ENCODE data around the gene DDAH2.
A peak's percentile ranks its signal among the peaks of the same experiment; 100 is the strongest.

DDAH2 gene

DNA sequence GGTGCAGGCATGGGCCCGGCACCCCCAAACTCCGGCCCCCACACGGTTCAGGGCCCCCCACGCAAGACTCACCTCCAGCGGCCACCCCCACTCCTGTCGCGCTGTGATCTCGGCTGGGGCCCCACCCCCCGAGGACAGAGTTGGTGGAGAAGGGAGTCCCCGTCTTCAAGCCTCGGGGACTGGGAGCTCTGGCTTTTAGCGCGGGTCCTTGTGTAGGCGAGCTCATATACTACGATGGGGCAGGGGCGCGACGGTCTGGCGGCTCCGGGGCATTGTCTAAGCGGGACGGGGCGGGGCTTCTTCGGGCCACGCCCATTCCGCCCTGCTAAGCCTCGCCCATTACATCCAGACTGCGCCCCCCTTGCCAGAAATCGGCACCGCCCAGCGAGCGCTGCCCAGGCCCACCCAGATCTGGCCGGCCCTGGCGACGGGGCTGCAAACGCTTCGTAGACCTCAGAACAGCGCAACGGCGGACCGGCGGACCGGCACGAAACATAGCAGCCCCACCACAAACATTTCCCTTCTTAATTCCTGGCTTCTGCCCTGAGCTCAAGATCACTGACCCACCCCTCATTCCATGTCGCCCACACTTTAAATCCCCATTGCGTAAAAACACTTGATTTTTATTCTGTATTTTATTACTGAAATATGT lies 1.0 kb upstream of the DDAH2 start:
- DNase-seq = peak; percentile 78

DNA sequence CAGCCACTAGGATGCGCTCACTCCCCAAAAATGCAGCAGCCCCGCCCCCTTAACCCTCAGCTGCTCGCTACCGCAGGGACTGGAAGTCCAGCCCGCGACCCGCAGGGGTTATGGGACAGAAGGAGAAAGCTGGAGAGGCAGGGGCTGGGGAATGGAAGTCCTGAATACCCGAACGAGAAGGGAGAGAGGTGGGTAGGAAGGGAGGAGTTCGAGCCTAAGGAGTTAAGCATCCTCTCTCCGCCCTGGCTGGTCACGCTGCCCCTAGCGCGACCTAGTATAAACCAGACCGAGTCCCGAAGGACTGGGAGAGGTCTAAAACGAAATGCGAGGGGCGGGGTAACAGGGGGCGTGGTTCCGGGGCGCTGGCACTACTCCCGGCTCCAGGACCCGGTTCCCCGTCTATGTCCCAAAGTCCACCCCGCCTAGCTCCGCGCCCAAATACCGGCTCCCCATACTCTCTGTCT lies 448 bp upstream of the DDAH2 start:
- peak; percentile 81 for DNase-seq

DNA sequence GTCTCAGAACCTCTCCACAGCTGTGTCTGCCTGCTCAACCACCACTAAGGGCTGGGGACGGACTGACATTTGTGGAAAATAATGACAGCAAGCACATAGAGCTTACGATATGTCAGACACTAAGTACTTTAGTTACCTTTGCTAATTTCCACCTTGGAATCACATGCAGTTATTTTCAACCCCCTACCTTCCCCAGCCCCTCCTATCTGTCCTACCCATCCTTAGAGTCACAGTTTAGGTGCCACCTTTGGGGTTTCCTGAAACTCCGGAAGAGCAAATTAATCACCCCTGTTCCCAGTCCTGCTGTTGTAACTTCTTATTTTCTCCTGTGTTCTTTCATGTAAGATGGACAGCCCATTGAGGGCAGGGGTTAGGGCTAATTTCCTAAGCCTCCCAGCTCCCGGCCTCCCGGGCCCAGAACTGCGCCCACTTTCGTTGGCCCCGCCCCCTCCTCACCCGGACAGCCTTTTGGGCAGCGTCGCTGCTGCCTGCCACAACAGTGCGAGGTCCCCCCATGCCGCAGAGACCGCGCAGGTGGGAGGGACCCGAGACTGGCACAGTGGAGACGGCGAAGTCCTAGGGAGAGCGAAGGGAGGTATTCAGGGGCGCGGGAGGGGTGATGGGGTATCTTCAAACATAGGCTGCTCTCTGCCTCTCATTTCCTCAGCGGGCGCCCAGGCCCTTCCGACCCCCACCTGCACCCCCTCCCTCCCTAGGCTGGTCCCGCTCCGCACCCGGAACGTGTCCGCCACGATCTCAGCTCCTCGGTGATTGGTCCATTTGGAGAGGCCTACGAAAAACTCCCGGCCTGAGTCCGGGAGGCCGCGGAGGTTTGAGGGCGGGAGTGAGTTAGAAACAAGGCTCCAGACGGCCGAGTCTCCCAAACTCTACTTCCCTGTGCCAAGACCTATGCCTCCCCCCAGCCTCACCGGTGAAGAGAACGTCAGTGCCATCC lies 1.1 kb downstream of the DDAH2 start:
- DNase-seq = no peak

DNA sequence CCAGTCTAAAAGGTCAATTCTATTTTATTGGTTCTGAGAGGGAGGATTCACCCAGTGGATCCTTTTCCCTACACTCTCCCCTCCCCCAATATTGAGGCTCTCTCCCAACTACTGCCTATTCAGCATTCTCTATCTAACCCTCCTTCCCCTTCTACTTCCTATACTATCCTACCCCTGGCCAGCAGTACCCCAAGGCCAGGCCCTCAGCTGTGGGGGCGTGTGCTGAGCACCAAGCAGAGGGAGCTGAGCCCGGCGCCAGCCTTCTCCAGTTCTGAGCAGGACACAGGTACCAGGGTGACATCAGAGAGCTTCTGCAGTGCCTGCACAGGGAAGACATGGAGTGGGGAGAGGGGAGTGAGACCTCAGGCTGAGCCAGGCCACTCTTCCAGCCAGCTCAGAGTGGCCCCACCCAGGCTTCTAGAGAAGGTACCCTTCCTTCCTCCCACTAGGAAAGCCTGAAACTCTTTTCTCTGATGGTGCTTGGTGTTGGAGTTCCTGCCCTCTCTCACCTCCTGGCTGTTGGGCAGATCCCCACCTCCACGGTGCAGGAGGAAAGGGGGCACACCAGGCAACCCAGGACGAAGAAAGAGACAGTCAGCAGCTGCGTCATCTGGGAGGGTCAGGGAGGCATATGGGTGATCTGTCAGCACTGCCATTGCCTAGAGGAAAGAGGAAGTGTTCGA lies 1.9 kb downstream of the DDAH2 start:
- DNase-seq = no peak

DNA sequence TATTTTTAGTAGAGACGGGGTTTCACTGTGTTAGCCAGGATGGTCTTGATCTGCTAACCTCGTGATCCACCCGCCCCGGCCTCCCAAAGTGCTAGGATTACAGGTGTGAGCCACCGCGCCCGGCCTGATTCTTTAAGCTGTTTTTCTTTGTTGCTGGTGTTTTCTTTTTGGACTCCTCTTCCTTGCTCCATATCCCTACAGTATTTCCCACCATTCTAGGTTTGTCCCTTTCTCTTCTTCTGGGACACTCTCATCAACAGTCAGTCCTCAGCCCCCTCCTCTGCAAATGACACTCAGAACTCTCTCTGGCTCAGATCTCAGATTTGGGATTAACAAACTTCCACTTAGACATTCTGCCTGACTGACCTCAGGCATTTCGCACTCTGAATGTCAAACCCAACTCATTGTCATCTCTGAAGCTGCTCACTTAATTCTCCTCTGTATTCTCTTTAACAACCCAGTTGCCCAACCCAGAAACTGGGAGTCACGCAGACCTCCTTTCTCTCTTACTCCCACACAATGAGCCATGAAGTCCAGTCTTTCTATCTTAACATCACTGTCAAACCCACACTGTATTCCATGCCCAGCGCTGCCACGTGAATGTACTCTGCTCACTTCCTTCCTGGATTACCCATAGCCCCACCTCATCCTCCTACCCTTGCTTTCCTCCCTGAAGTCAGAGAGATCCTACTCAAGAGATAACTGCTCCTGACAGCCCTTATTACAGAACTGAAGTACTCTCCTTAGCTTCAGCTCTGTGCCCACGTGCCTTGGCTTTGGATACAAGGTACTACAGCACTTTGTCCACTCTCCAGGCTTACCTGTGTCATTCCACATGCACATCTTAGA lies 3.4 kb downstream of the DDAH2 start:
- DNase-seq = no peak

DNA sequence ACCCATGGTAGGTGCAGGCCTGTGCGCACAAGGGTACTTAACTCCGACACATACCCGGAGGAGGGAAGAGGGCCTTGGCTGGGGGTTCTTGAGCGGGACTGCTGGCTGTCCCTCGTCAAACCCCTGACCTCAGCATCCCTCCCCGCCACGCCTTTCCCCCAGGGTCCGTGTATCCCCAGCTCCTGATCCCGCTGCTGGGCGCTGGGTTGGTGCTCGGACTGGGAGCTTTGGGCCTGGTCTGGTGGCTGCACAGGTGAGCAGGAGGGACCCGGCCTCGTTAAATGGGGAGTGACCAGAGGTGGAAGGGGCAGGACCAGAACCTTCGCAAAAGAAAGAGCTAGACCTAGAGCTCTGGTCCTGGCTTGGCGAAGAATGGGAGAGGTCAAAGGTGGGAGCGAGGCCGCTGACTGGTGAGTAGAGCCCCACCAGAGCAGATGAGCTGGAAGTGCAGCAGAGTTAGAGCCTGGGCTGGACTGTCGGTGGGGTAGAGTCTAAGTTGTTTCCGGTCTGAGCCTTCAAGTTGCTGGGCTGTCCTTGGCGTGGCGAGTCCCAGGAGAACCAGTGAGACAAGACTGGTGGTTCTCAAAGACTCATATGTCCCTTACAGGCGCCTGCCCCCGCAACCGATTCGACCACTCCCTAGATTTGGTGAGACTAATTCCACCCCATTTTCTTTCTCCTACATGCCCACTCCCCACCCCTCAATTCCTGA lies 5.0 kb downstream of the DDAH2 start:
- no peak for DNase-seq

DNA sequence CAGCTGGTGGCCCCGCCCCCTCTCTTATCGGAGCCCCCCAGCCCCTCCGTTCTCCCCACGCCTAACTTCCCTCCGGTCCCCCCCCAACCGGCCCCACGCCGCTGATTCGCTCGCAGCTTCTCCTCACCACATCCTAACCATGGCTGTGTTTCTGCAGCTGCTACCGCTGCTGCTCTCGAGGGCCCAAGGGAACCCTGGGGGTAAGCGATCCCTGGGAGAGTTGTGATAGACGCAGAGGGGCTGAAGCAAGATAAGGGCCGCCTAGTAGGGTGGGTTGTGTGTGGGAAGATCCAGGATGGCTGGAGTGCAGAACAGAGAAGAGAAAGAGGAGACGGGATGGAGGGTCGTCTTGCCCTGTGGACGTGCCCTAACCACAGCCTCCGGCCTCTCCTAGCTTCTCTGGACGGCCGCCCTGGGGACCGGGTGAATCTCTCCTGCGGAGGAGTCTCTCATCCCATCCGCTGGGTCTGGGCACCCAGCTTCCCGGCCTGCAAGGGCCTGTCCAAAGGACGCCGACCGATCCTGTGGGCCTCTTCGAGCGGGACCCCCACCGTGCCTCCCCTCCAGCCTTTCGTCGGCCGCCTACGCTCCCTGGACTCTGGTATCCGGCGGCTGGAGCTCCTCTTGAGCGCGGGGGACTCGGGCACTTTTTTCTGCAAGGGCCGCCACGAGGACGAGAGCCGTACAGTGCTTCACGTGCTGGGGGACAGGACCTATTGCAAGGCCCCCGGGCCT lies 5.7 kb downstream of the DDAH2 start, which contains the start of gene MPIG6B:
Gene MPIG6B, plus strand, starts transcription at position 129 of the 735 bp plus-strand sequence. Its CDS starts 11 bp downstream, at position 140.
- no peak for DNase-seq

DNA sequence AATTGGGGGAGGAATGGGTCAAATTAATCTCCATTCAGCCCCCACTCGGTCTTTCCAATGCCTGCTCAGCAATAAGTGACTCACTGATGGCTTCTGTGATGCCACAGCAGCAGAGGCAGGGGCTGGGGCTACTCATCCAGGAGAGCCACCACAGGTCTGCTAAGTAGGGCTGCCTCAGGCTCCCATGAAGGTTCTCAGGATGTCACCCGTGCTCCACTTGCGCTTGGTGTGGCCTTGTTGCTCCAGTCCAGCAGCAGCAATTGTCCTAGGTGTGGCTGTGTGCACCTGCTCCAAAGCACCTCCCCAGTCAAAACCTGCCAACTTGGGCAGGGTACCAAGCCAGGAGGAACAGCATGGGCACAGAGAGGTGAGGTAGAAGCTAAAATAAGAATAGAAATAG lies 6.9 kb downstream of the DDAH2 start:
- no peak for DNase-seq

DNA sequence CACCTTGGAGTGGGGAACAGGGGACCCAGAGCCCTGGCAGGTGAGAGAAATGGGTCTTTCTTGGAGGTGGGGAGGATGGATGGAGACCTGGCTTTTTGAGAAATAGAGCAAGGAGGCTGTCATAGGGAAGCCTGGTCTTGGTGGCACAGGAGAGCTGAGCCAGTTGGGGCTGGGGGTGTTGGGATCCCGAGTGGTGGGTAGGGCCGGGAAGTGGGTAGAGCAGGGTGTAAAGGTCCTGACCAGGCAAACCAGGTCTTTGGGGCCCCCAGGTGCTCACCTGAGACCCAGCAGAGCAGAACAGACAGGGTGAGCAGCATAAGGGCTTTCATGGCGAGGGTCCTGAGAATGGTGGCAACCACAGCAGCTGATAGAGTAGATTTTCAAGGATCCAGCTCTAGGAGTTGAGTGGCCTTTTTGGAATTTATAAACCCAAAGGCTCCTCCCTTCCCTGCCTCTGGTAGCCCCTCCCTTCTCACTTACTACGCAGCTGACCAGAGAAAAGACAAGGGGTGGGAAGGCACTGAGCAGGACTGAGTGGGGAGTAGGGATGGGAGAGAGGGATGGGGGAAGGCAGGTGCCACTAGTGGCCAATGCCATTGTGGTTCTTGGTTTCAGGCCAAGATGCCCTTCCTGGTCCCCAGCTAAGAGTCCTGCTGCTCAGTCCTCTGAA lies 7.6 kb downstream of the DDAH2 start, which contains the start of gene LY6G6C:
Gene LY6G6C, minus strand, starts transcription at position 396 of the 670 bp plus-strand sequence. Its CDS starts 67 bp downstream, at position 329.
- no peak for DNase-seq

DNA sequence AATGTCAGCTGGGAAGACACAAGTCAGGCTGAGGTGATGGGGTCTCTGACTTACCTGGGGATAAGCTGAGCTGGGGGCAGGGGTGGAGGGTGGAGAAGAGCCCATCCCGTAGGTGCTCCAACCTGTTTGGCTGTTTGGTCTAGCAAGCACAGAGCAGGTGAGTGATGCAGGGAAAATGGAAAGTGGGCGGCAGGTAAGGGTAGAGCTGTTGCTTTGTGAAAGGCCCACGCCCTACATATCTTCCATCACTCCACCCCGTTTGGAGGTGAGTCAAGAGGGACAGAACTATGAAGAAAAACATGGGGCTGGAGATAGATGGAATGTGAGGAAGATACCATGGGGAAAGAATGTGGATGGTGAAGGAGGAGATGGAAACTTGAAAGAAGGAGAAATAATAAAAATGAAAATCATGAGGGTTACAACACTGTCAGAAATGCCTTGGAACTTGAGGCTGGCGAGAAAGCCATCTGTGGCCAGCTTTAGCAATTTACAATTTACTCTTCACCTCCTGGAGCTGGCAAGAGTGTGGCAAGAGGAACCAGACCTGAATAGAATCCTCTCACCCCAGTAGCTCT lies 8.8 kb downstream of the DDAH2 start:
- no peak for DNase-seq

DNA sequence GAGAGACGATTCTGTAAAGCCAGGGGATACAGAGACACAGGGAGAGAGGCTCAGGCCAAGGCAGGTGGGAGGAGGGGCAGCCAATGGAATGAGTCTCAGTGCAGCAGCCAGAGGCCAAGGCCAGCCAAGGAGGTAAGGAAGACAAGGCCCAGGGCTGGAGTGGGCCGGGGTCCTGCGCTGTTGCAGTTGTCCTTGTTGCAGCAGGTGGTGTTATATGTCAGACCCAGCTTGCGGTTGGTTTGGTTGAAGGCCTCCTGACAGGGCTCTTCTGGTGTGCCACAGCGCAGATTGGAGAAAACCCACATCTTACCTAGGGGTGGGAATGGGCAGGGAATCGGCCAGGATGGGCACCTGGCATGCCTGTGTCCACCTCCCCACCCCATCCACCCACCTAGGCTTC lies 10.1 kb downstream of the DDAH2 start:
- no peak for DNase-seq

DNA sequence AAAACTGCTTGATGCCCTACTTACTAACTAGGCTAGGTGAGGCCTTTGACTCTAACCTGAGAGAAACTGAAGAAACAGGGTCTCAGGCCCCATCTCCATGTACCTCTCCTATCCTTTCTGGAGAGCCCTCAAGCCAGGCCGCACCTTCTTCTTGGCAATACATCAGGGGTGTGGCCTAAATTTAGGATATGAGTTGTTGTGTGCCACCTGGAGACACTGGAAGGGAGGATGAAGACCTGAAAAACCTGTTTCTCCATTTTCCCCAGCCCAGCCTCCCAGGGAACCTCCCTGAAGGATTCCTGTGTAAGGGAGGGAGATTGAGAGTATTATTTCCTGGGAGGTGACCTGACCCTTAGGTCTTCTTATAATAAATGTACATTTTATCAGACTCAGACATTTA lies 10.8 kb downstream of the DDAH2 start:
- peak; percentile 51 for DNase-seq

DNA sequence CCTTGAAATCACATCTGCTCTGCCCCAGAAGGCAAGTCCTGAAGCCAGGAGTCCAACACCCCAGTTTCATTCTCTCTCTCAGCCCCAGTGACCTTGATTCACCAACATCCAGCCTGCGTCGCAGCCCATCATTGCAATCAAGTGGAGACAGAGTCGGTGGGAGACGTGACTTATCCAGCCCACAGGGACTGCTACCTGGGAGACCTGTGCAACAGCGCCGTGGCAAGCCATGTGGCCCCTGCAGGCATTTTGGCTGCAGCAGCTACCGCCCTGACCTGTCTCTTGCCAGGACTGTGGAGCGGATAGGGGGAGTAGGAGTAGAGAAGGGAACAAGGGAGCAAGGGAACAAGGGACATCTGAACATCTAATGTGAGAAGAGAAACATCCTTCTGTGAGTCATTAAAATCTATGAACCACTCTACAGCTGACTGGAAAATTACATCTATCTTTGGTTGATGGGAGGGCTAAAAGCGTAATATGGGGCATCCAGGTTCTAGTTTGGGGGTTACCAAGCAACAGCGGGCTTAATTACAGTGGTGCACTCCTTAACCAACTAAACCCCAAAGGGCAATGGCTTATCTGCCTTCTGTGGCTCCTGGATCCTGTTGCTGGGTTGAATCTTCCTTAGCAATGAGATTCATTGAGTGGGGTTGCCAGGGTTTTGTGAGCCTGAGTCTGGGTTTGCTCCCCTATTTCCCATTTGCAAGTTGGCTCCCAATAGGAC lies 11.4 kb downstream of the DDAH2 start:
- no peak for DNase-seq

DNA sequence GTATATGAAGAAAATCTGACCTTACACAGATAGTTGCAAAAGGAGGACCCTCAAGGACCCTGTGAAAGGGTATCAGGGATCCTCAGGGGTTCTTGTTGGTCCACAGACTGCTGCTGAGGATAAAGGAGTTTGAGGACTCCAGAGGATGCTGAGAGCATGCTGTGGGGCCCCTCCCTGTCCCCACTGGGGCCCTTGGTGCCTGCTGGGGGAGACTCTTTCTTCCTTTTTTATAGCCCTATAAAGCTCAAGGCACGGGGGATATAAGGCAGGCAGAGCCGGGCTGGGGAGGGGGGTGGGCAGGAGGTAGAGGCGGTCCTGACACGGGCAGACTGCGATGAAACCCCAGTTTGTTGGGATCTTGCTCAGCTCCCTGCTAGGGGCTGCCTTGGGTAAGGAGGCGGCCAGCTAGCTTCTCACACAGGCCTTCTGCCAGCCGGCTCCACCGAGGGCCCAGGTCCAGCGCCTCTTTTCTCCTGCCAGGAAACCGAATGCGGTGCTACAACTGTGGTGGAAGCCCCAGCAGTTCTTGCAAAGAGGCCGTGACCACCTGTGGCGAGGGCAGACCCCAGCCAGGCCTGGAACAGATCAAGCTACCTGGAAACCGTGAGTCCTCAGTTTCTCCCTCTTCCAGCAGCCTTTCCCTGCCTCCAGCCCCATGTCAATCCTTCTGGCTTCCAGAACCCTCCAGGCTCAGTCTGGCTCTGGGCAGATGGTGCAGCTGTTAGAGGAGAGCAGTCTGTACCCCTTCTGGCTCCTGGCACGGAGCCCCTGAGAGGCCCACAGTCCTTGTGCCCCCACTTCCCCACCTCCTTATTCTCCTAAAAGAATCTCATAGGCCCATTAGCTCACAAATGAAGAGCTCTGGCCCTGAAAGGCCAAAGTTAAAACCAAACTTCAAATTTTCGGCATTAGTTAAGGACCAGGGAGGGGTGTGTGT lies 13.8 kb downstream of the DDAH2 start, which contains the start of gene LY6G6D:
Gene LY6G6D, plus strand, starts transcription at position 327 of the 937 bp plus-strand sequence. Its CDS starts 8 bp downstream, at position 335.
- DNase-seq = no peak

DNA sequence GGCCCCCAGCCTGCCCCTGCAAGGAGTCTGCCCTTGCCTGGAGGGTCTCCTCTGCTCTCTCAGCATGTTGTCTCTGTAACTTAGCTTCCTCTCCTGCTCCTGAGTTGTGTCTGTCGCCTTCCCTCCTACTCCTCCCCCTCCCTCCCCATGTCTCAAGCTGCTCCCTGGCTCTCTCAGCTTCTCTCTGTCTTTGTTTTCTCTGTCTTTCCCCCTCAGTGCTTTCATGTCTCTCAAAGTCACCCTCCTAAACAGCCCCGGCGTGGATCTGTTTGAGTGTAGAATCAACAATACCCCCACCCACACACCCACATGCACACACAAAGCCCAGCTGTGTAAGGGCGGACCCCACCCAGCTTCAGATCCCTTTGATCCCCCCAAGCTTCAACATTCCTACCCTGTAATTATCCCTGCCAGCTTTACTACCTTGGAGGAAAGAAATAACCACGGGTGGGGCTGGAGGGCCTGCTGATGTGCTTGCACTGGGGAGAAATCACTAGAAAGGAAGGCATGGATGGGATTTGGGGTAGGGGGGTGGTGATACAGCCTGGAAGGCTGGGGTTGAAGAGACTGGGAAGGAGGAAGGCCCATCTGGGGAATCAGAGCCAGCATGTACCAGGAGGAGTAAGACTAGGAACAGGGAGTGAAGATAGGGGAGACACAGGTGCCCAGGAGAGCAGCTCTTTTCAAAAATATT lies 15.0 kb downstream of the DDAH2 start:
- peak; percentile 6 for DNase-seq

DNA sequence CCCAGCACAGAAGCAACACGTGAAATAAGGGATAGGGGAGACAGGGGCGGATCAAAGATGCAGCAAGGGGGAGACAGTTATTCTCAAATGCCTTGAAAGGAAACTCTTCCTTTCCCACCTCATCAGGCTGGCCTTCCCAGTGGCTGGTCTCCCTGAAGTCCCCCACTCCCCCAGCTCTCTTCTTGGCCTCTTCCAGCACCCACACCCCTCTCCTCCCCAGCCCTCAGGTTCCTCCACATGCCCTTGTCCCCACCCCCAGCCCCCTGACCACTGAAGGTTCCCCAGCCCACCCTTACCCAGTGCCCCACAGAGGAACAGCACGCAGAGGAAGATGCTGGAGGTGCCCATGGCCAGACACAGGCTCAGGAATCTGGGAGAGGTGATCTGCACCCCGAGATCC lies 15.6 kb downstream of the DDAH2 start:
- no peak for DNase-seq

DNA sequence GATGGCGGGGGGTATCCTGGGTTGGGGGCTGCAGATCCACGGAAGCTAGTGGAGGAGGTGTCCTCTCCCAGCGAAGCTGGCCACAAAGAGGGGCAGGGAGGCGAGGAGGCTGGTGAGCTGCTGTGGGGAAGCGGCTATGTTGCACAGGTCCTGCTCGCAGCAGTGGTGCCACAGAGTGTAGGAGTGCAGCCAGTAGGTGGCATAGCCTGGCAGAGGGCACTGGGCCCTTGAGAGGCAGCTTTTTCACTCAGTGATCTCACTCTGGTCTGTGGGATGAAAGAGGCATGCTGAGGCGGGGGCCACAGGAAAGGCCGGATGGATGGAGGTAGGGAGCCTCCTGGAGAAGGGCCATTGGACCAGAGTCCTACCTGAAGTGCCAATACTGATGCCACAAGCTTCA lies 16.8 kb downstream of the DDAH2 start:
- no peak for DNase-seq
